ENCODE results near the gene QRICH1. TPM values are rescaled to one million over a fixed set of nuclear protein-coding genes. Genes with fewer than 3 reads are reported as not detected.

Gene QRICH1
- total RNA-seq, 2 donors from 2014 or later, result 59.8 to 76.0 TPM

- Histone ChIP-seq H3K36me3 (peaks cover 4% of the 10 kb centered on the region), H3K9me3 (no peaks in the 10 kb centered on the region), H3K4me1 (peaks cover 20% of the 10 kb centered on the region), H3K27ac (peak overlapping the region; percentile 100), H3K9ac (ENCODE audit: low read depth in 2 of 2, low read length in 2 of 2) (peak overlapping the region; percentile 97 to 98), H3K27me3 (no peaks in the 10 kb centered on the region), H3K4me3 (peak overlapping the region; percentile 92)
- intact Hi-C loops (cut with DNase I), result no loop called here
- no peak for TF ChIP-seq CTCF (IDR thresholded peaks at IDR 0.05)
- DNase-seq, result peak; percentile 57
Measured at GRCh38 chr3:49020330-49021212, 73.3 kb downstream of the QRICH1 start.

- Histone ChIP-seq H3K27me3 (no peaks in the 10 kb centered on the region), H3K9me3 (no peaks in the 10 kb centered on the region), H3K9ac (ENCODE audit: low read depth in 2 of 2, low read length in 2 of 2) (peak overlapping the region; percentile 97 to 98), H3K36me3 (peaks cover 8% of the 10 kb centered on the region), H3K27ac (peak overlapping the region; percentile 100), H3K4me1 (peaks cover 20% of the 10 kb centered on the region), H3K4me3 (peak overlapping the region; percentile 92)
- intact Hi-C loops (cut with DNase I), result no loop called here
- DNase-seq, result no peak
- TF ChIP-seq CTCF (IDR thresholded peaks at IDR 0.05), result no peak
Measured at GRCh38 chr3:49019941-49020329, 73.9 kb downstream of the QRICH1 start.

- H3K9me3 ChIP-seq, result no peaks in the 10 kb centered on the region
- intact Hi-C loops (cut with DNase I), result no loop called here
- no peak for TF ChIP-seq CTCF (IDR thresholded peaks at IDR 0.05)
- H3K4me1 ChIP-seq, result peaks cover 20% of the 10 kb centered on the region
- no peak for DNase-seq
- peaks cover 10% of the 10 kb centered on the region for H3K36me3 ChIP-seq
- H3K27me3 ChIP-seq, result no peaks in the 10 kb centered on the region
- H3K9ac ChIP-seq (ENCODE audit: low read depth in 2 of 2, low read length in 2 of 2), result peak overlapping the region; percentile 76
- peak overlapping the region; percentile 98 for H3K4me3 ChIP-seq
- peak overlapping the region; percentile 100 for H3K27ac ChIP-seq
Measured at GRCh38 chr3:49018707-49019006, 75.2 kb downstream of the QRICH1 start.

GRCh38 chr3:49017971-49018706, 75.7 kb downstream of the QRICH1 start, which contains the start of gene DALRD3:
Gene DALRD3, minus strand, starts transcription at chr3:49018580. Its CDS starts 16 bp downstream, at chr3:49018564.
- H3K36me3 ChIP-seq, result peaks cover 10% of the 10 kb centered on the region
- peak; percentile 84 for DNase-seq
- H3K9me3 ChIP-seq, result no peaks in the 10 kb centered on the region
- no peaks in the 10 kb centered on the region for H3K27me3 ChIP-seq
- H3K4me3 ChIP-seq, result peak within 1 kb of the TSS; percentile 98
- peaks cover 17% of the 10 kb centered on the region for H3K4me1 ChIP-seq
- no peak for TF ChIP-seq CTCF (IDR thresholded peaks at IDR 0.05)
- intact Hi-C loops (cut with DNase I), result no loop called here
- H3K27ac ChIP-seq, result peak within 1 kb of the TSS; percentile 100
- H3K9ac ChIP-seq (ENCODE audit: low read depth in 2 of 2, low read length in 2 of 2), result peak within 1 kb of the TSS; percentile 76

- peaks cover 12% of the 10 kb centered on the region for H3K4me1 ChIP-seq
- DNase-seq, result peak; percentile 75
Measured at GRCh38 chr3:49017229-49017970, 76.5 kb downstream of the QRICH1 start.

More at GRCh38 chr3:49017229-49017970, 76.5 kb downstream of the QRICH1 start:
- Histone ChIP-seq H3K36me3 (peaks cover 10% of the 10 kb centered on the region), H3K9me3 (no peaks in the 10 kb centered on the region), H3K27ac (peak overlapping the region; percentile 100), H3K4me3 (peak overlapping the region; percentile 98), H3K9ac (ENCODE audit: low read depth in 2 of 2, low read length in 2 of 2) (peak overlapping the region; percentile 76), H3K27me3 (no peaks in the 10 kb centered on the region)
- intact Hi-C loops (cut with DNase I), result no loop called here
- no peak for TF ChIP-seq CTCF (IDR thresholded peaks at IDR 0.05)
